Sigmoid colon (tissue), 7 donors: ENCODE measurements around the gene ARL2. TPM values are rescaled to one million over a fixed set of nuclear protein-coding genes. Genes with fewer than 3 reads are reported as not detected.
A peak's percentile ranks its signal among the peaks of the same experiment; 100 is the strongest.

Experiments used
- DNase-seq: peaks from one replicate; pipeline ENCODE4 v3.0.0-alpha.2; 2019
- H3K27ac ChIP-seq, 4 donors: fragments of 200-600 bp; sonication (generic); one replicate each; pipeline ENCODE4 v1.5.1; 2016 to 2019; ENCODE audit warnings: mild to moderate bottlenecking in 1 of 4
- H3K27me3 ChIP-seq, 3 donors: fragments of 200-600 bp; sonication (generic); one replicate each; pipeline ENCODE4 v1.5.1; 2019; ENCODE audit warnings: mild to moderate bottlenecking in 1 of 3
- H3K36me3 ChIP-seq, 4 donors: fragments of 200-600 bp; sonication (generic); one replicate each; pipeline ENCODE4 v1.5.1; 2016 to 2019
- H3K4me1 ChIP-seq, 4 donors: fragments of 200-600 bp; sonication (generic); one replicate each; pipeline ENCODE4 v1.5.1; 2017 to 2019
- H3K4me3 ChIP-seq, 4 donors: fragments of 200-600 bp; sonication (generic); one replicate each; pipeline ENCODE4 v1.5.1; 2017 to 2019; ENCODE audit warnings: mild to moderate bottlenecking in 2 of 4, moderate library complexity in 1 of 4
- H3K9me3 ChIP-seq, 4 donors: fragments of 200-600 bp in 3 of 4; sonication (generic) in 3 of 4; one replicate each; pipeline versions ENCODE4 v1.5.1 to v1.6.1; 2013 to 2019
- CTCF ChIP-seq, 4 experiments: fragments of 450-650 bp in 3 of 4; fragments of 200-600 bp in 1 of 4; IDR thresholded peaks; one replicate each; pipeline ENCODE4 v1.5.1; 2016 to 2019; ENCODE audit warnings: antibody characterized with exemption in 4 of 4, mild to moderate bottlenecking in 3 of 4, moderate library complexity in 2 of 4
- EP300 ChIP-seq, 4 donors: sonication (generic); formaldehyde crosslinking; IDR thresholded peaks; one replicate each; pipeline ENCODE4 v1.6.1; 2017; ENCODE audit warnings: antibody characterized with exemption in 4 of 4
- POLR2A ChIP-seq, 2 donors: fragments of 450-650 bp; IDR thresholded peaks; one replicate each; pipeline ENCODE4 v1.6.1; 2016; ENCODE audit warnings: antibody characterized with exemption in 2 of 2, mild to moderate bottlenecking in 2 of 2, moderate library complexity in 2 of 2
- POLR2AphosphoS5 ChIP-seq, 4 donors: sonication (generic); formaldehyde crosslinking; IDR thresholded peaks; one replicate each; pipeline ENCODE4 v1.6.1; 2017; ENCODE audit warnings: antibody characterized with exemption in 4 of 4
- WGBS, 2 donors: extraction: QIAGEN DNeasy Blood & Tissue Kit; methylation state at CpG; one replicate each; pipeline ENCODE4 v1.1.7; 2013; 5-methylcytosine and 5-hydroxymethylcytosine counted together
- intact Hi-C: fragments of 100-400 bp; cut with DNase I; formaldehyde crosslinking; loops from one replicate; pipeline ENCODE4 v1.15.1; 2023
- polyA plus RNA-seq, 3 donors: library from polyadenylated mRNA; stranded (reverse); fragments of 200-250 nt; gene quantifications; one replicate each; pipeline ENCODE4 v1.2.3, GENCODE V29; 2013
- total RNA-seq, 4 donors: library from RNA; depleted of rRNA; stranded (reverse); fragments of >200 nt; gene quantifications; one replicate each; pipeline ENCODE4 v1.1.0, GENCODE V29; 2016
- donor health status: healthy with polysubstance abuse.
- donor health status: Bipolar disorder and iron deficiency.
- donor health status: healthy.

Gene ARL2
- total RNA-seq (100 to 1,000 TPM in 3 of 4 donors, 10 to 100 TPM in 1; 99.2 to 157 (median 136) TPM), polyA plus RNA-seq (100 to 1,000 TPM in 2 of 3 donors, 10 to 100 TPM in 1; 92.9 to 124 (median 117) TPM)

- WGBS, 2 donors, result 1% methylated on average over 96 of the region's 96 CpGs
- TF ChIP-seq POLR2AphosphoS5 (IDR thresholded peaks at IDR 0.05), result peak in 3 of 4 donors; percentile 2 to 54 (median 52)
- peak; percentile 4 to 11 for TF ChIP-seq POLR2A (IDR thresholded peaks at IDR 0.05)
- peak; percentile 42 to 94 (median 63) for TF ChIP-seq CTCF (IDR thresholded peaks at IDR 0.05)
- no peak for TF ChIP-seq EP300 (IDR thresholded peaks at IDR 0.05)
- H3K27me3 ChIP-seq, result no peaks in the 10 kb centered on the region
- H3K27ac ChIP-seq, result peak within 1 kb of the TSS; percentile 99 to 100 (median 100)
- peak within 1 kb of the TSS; percentile 60 to 92 (median 81) for H3K4me3 ChIP-seq
- intact Hi-C loops, result loop anchor here (1.0 to 5.0 kb wide), 5 partner anchors 13 to 103 kb away; partner anchors contain the start of genes CDCA5, PPP2R5B, SNX15 and VPS51
- H3K4me1 ChIP-seq, result peaks cover 0 to 25% (median 19%) of the 10 kb centered on the region in 4 donors
- H3K9me3 ChIP-seq, result no peaks in the 10 kb centered on the region
- DNase-seq, result peak; percentile 96
- H3K36me3 ChIP-seq, result peaks cover 0 to 11% (median 8%) of the 10 kb centered on the region in 4 donors
These were observed at the start of gene ARL2 for GRCh38 chr11:65013888-65014725. Gene ARL2 (plus strand): TSS chr11:65014160. CDS start chr11:65014208, 48 bp downstream.

GRCh38 chr11:64967375-64967774 lies 46.6 kb upstream of the ARL2 start:
- WGBS, 2 donors, result 86 to 93% methylated on average over 3 of the region's 3 CpGs
- H3K27me3 ChIP-seq, result no peaks in the 10 kb centered on the region
- intact Hi-C loops, result no loop called here
- no peak for TF ChIP-seq POLR2A (IDR thresholded peaks at IDR 0.05)
- no peak for TF ChIP-seq CTCF (IDR thresholded peaks at IDR 0.05)
- TF ChIP-seq EP300 (IDR thresholded peaks at IDR 0.05), result no peak
- TF ChIP-seq POLR2AphosphoS5 (IDR thresholded peaks at IDR 0.05), result no peak
- no peak overlapping the region for H3K27ac ChIP-seq
- H3K4me3 ChIP-seq, result no peak overlapping the region
- H3K4me1 ChIP-seq, result peaks cover 0 to 11% (median 10%) of the 10 kb centered on the region in 4 donors
- H3K36me3 ChIP-seq, result no peaks in the 10 kb centered on the region
- no peaks in the 10 kb centered on the region for H3K9me3 ChIP-seq
- no peak for DNase-seq

GRCh38 chr11:64969209-64969608 lies 44.8 kb upstream of the ARL2 start:
- peaks cover 0 to 12% (median 10%) of the 10 kb centered on the region in 4 donors for H3K4me1 ChIP-seq
- no peak for TF ChIP-seq EP300 (IDR thresholded peaks at IDR 0.05)
- TF ChIP-seq POLR2A (IDR thresholded peaks at IDR 0.05), result no peak
- TF ChIP-seq CTCF (IDR thresholded peaks at IDR 0.05), result no peak
- no peak overlapping the region for H3K4me3 ChIP-seq
- no peak overlapping the region for H3K27ac ChIP-seq
- no peaks in the 10 kb centered on the region for H3K36me3 ChIP-seq
- intact Hi-C loops, result no loop called here
- H3K9me3 ChIP-seq, result no peaks in the 10 kb centered on the region
- no peak for DNase-seq
- 10 to 48% methylated on average over 5 of the region's 5 CpGs for WGBS, 2 donors
- no peaks in the 10 kb centered on the region for H3K27me3 ChIP-seq

GRCh38 chr11:64970731-64971151 lies 43.2 kb upstream of the ARL2 start:
- H3K9me3 ChIP-seq, result no peaks in the 10 kb centered on the region
- H3K27ac ChIP-seq, result no peak overlapping the region
- no peak for DNase-seq
- intact Hi-C loops, result no loop called here
- no peak overlapping the region for H3K4me3 ChIP-seq
- H3K27me3 ChIP-seq, result no peaks in the 10 kb centered on the region
- H3K36me3 ChIP-seq, result no peaks in the 10 kb centered on the region
- TF ChIP-seq EP300 (IDR thresholded peaks at IDR 0.05) (no peak), CTCF (IDR thresholded peaks at IDR 0.05) (no peak), POLR2AphosphoS5 (IDR thresholded peaks at IDR 0.05) (no peak), POLR2A (IDR thresholded peaks at IDR 0.05) (no peak)
- H3K4me1 ChIP-seq, result peaks cover 0 to 12% (median 10%) of the 10 kb centered on the region in 4 donors
- WGBS, 2 donors, result 19 to 62% methylated on average over 8 of the region's 8 CpGs
